PC-3 (cell line): ENCODE measurements around the gene SAP30. TPM values are rescaled to one million over a fixed set of nuclear protein-coding genes. Genes with fewer than 3 reads are reported as not detected.

Experiments used
- ATAC-seq: fragments of 200-7000 bp; cut with Tn5 transposase; 2 replicates; pipeline ENCODE4 v1.9.1; 2020; ENCODE audit warnings: mild to moderate bottlenecking, moderate library complexity
- BruUV-seq: library from RNA; stranded (reverse); fragments of 400-500 nt; replicated peaks from 2 replicates; lab custom pipeline; 2021; lab: Mats Ljungman, UMichigan
- CTCF ChIA-PET: fragments of 300-600 bp; sonication (Branson Sonifier 250); formaldehyde crosslinking; loops from one replicate; lab custom pipeline; 2022; ENCODE audit warnings: antibody characterized with exemption; lab: Charles Lee
- POLR2A ChIA-PET: fragments of 300-600 bp; sonication (Branson Sonifier 250); formaldehyde crosslinking; loops from one replicate; lab custom pipeline; 2022; ENCODE audit warnings: antibody characterized with exemption; ENCODE audit not compliant: unreplicated experiment; lab: Charles Lee
- DNase-seq: peaks from one replicate; pipeline ENCODE4 v3.0.0-alpha.2; 2015
- H2AFZ ChIP-seq: fragments of 300-600 bp; sonication (generic); 2 replicates; pipeline ENCODE4 v1.6.0; 2016; ENCODE audit warnings: antibody characterized with exemption, low read length
- H3F3A ChIP-seq: fragments of 300-600 bp; sonication (generic); one replicate; pipeline ENCODE4 v1.6.0; 2017; ENCODE audit warnings: antibody characterized with exemption, low read length, control low read depth, mild to moderate bottlenecking; ENCODE audit not compliant: unreplicated experiment
- H3K27ac ChIP-seq: fragments of 300-600 bp; sonication (generic); 2 replicates; pipeline ENCODE4 v1.5.1; 2016; ENCODE audit warnings: mild to moderate bottlenecking, low read length
- H3K27me3 ChIP-seq: fragments of 300-600 bp; sonication (generic); 2 replicates; pipeline ENCODE4 v1.6.1; 2016; ENCODE audit warnings: low read length, mixed read lengths
- H3K36me3 ChIP-seq: fragments of 300-600 bp; sonication (generic); 2 replicates; pipeline ENCODE4 v1.6.1; 2016; ENCODE audit warnings: low read depth, mixed run types, low read length, mixed read lengths
- H3K4me1 ChIP-seq: fragments of 300-600 bp; sonication (generic); 2 replicates; pipeline ENCODE4 v1.5.1; 2016; ENCODE audit warnings: low read length; ENCODE audit not compliant: insufficient read depth
- H3K4me2 ChIP-seq: fragments of 300-600 bp; sonication (generic); 2 replicates; pipeline ENCODE4 v1.6.0; 2016; ENCODE audit warnings: low read length
- H3K4me3 ChIP-seq: fragments of 300-600 bp; sonication (generic); 2 replicates; pipeline ENCODE4 v1.5.1; 2016; ENCODE audit warnings: mild to moderate bottlenecking, low read length, mixed read lengths
- H3K79me2 ChIP-seq: fragments of 300-600 bp; sonication (generic); 2 replicates; pipeline ENCODE4 v1.6.1; 2017; ENCODE audit warnings: low read length, mixed read lengths
- H3K9ac ChIP-seq: fragments of 300-600 bp; sonication (generic); 2 replicates; pipeline ENCODE4 v1.6.0; 2016; ENCODE audit warnings: mild to moderate bottlenecking, low read length
- H3K9me2 ChIP-seq: fragments of 300-600 bp; sonication (generic); replicated peaks from 2 replicates; pipeline ENCODE4 v1.6.1; 2016; ENCODE audit warnings: mixed run types, low read length, mixed read lengths
- H3K9me3 ChIP-seq: fragments of 300-600 bp; sonication (generic); 2 replicates; pipeline ENCODE4 v1.6.1; 2016; ENCODE audit warnings: low read length, mixed read lengths
- H4K20me1 ChIP-seq: fragments of 300-600 bp; sonication (generic); 2 replicates; pipeline ENCODE4 v1.6.1; 2016; ENCODE audit warnings: low read length, mixed read lengths
- EZH2 ChIP-seq: fragments of 300-600 bp; sonication (generic); IDR thresholded peaks from one replicate; pipeline ENCODE4 v1.6.1; 2017; ENCODE audit warnings: antibody characterized with exemption, mild to moderate bottlenecking, low read length; ENCODE audit not compliant: unreplicated experiment
- EZH2phosphoT487 ChIP-seq: fragments of 300-600 bp; sonication (generic); IDR thresholded peaks from 2 replicates; pipeline ENCODE4 v1.6.1; 2018; ENCODE audit warnings: mild to moderate bottlenecking, antibody characterized with exemption, low read length, borderline replicate concordance
- intact Hi-C: fragments of 100-400 bp; cut with micrococcal nuclease; formaldehyde crosslinking; loops from 2 replicates; pipeline ENCODE4 v1.9.0; 2023
- total RNA-seq: library from RNA; depleted of rRNA; stranded (reverse); fragments of >200 nt; gene quantifications from 2 replicates; pipeline ENCODE4 v1.2.3, GENCODE V29; 2014
- TF ChIP-seq, protein P1 (sequence below): fragments of 300-600 bp; sonication (generic); conservative IDR thresholded peaks from 2 replicates; pipeline ENCODE4 v1.5.1; 2017; ENCODE audit warnings: antibody characterized with exemption, low read depth, mild to moderate bottlenecking, low read length

Gene SAP30
- total RNA-seq, 1 experiment from 2014 or later = 38.8 TPM

DNA sequence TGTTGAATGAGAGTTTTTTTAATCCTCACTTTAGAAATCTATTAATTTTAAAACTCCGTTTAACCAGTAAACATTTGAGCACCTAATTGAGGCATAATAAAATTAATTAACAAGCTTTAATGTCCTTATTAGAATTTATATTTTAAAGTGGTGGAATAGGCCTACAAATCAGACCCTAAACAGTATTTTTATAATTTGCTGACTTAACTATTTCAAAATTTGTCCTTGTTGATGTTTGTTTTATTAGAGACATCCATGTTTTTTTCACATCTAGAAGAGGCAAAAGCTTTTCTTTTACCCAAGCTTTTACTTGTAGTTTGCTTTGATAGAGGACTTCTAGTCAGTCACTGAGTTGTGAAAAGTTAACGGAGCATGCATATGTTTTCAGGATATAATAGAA lies 3.8 kb downstream of the SAP30 start:
- no peak for DNase-seq
- no peak for TF ChIP-seq EZH2phosphoT487
- TF ChIP-seq, protein P1, sequence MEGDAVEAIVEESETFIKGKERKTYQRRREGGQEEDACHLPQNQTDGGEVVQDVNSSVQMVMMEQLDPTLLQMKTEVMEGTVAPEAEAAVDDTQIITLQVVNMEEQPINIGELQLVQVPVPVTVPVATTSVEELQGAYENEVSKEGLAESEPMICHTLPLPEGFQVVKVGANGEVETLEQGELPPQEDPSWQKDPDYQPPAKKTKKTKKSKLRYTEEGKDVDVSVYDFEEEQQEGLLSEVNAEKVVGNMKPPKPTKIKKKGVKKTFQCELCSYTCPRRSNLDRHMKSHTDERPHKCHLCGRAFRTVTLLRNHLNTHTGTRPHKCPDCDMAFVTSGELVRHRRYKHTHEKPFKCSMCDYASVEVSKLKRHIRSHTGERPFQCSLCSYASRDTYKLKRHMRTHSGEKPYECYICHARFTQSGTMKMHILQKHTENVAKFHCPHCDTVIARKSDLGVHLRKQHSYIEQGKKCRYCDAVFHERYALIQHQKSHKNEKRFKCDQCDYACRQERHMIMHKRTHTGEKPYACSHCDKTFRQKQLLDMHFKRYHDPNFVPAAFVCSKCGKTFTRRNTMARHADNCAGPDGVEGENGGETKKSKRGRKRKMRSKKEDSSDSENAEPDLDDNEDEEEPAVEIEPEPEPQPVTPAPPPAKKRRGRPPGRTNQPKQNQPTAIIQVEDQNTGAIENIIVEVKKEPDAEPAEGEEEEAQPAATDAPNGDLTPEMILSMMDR = no peak
- no peak for TF ChIP-seq EZH2
- H3K79me2 ChIP-seq = peaks cover 34% of the 10 kb centered on the region
- H3K27ac ChIP-seq = no peak overlapping the region
- H3K27me3 ChIP-seq = no peaks in the 10 kb centered on the region
- intact Hi-C loops = no loop called here
- H3K36me3 ChIP-seq = no peaks in the 10 kb centered on the region
- POLR2A ChIA-PET = no interaction called here
- no peaks in the 10 kb centered on the region for H3F3A ChIP-seq
- no peak overlapping the region for H3K9ac ChIP-seq
- H3K4me2 ChIP-seq = no peak overlapping the region
- no peaks in the 10 kb centered on the region for H3K9me2 ChIP-seq
- H3K4me3 ChIP-seq = no peak overlapping the region
- BruUV-seq = no TSS peak
- no peak overlapping the region for H2AFZ ChIP-seq
- CTCF ChIA-PET = no interaction called here
- H3K9me3 ChIP-seq = no peaks in the 10 kb centered on the region
- ATAC-seq = no peak
- peaks cover 4% of the 10 kb centered on the region; the same call in 1 of the 2 replicates for H3K4me1 ChIP-seq
- 0 out of 2 replicates have a peak, but pooled peaks cover 4% of the 10 kb centered on the region for H4K20me1 ChIP-seq

DNA sequence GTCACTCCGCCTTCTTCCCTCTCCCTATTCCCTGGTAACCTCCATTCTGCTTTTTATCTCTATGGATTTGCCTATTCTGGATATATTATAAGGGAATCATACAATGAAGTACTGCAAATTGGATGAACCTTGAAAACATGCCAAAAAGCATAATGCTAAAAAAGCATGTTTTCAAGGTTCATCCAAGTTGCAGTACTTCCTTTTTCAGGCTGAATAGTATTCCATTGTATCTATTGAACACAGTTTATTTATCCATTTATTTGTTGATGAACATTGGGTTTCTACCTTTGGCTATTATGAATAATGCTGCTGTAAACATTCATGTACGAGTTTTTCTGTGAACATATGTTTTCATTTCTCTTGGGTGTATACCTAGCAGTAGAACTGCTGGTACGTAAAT lies 9.2 kb downstream of the SAP30 start:
- H3F3A ChIP-seq = no peaks in the 10 kb centered on the region
- no peaks in the 10 kb centered on the region for H3K27me3 ChIP-seq
- intact Hi-C loops = no loop called here
- no peaks in the 10 kb centered on the region for H4K20me1 ChIP-seq
- H3K4me1 ChIP-seq = no peaks in the 10 kb centered on the region
- no peaks in the 10 kb centered on the region for H3K9me2 ChIP-seq
- ChIA-PET CTCF (no interaction called here), POLR2A (no interaction called here)
- no peak for TF ChIP-seq EZH2phosphoT487
- no peak for TF ChIP-seq EZH2
- TF ChIP-seq, protein P1 = no peak
- H3K9me3 ChIP-seq = no peaks in the 10 kb centered on the region
- H3K27ac ChIP-seq = no peak overlapping the region
- no peaks in the 10 kb centered on the region for H3K79me2 ChIP-seq
- no TSS peak for BruUV-seq
- H3K4me3 ChIP-seq = no peak overlapping the region
- no peak overlapping the region for H3K4me2 ChIP-seq
- H3K9ac ChIP-seq = no peak overlapping the region
- H3K36me3 ChIP-seq = no peaks in the 10 kb centered on the region
- H2AFZ ChIP-seq = no peak overlapping the region
- no peak for ATAC-seq
- DNase-seq = no peak

DNA sequence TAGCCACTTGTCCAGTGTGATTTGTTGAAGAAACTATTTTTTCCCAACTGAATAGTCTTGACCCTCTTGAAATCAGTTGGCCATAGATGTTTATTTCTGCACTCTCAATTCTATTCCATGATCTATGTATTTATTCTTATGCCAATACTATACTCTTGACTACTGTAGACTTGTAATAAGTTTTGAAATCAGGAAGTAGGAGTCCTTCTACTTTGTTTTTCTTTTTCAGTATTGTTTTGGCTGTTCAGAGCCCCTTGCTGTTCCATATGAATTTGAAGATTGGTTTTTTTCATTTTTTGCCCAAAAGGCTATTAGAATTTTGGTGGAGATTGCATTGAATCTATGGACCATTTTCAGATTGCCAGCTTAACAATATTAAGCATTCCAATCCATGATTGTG lies 10.2 kb downstream of the SAP30 start:
- no peak for ATAC-seq

More for the DNA sequence above, 10.2 kb downstream of the SAP30 start:
- Histone ChIP-seq H3K9me3 (no peaks in the 10 kb centered on the region), H2AFZ (no peak overlapping the region), H3K9me2 (no peaks in the 10 kb centered on the region), H3K27me3 (no peaks in the 10 kb centered on the region), H3K4me2 (no peak overlapping the region), H3F3A (no peaks in the 10 kb centered on the region), H3K27ac (no peak overlapping the region), H3K79me2 (no peaks in the 10 kb centered on the region), H3K36me3 (no peaks in the 10 kb centered on the region), H4K20me1 (no peaks in the 10 kb centered on the region), H3K4me1 (no peaks in the 10 kb centered on the region), H3K9ac (no peak overlapping the region), H3K4me3 (no peak overlapping the region)
- ChIA-PET CTCF (no interaction called here), POLR2A (no interaction called here)
- DNase-seq = no peak
- TF ChIP-seq EZH2 (no peak), EZH2phosphoT487 (no peak)
- TF ChIP-seq, protein P1 = no peak
- intact Hi-C loops = no loop called here
- BruUV-seq = no TSS peak
